Nephron progenitor cell (in vitro differentiated cells): ENCODE data around the gene CCDC178.

Experiments
- DNase-seq: peaks from one replicate; pipeline ENCODE4 v3.0.0; 2021
- H3K27ac Mint-ChIP-seq: 2 replicates; pipeline ENCODE4 v1.8.0; 2021; ENCODE audit warnings: mild to moderate bottlenecking, moderate library complexity, mixed read lengths
- H3K27me3 Mint-ChIP-seq: 2 replicates; pipeline ENCODE4 v1.8.0; 2021; ENCODE audit warnings: mild to moderate bottlenecking, low read depth, mixed read lengths; ENCODE audit not compliant: poor library complexity
- H3K36me3 Mint-ChIP-seq: 2 replicates; pipeline ENCODE4 v1.8.0; 2021; ENCODE audit warnings: low read depth, mixed read lengths
- H3K4me1 Mint-ChIP-seq: 2 replicates; pipeline ENCODE4 v1.8.0; 2021; ENCODE audit warnings: mixed read lengths
- H3K4me3 Mint-ChIP-seq: 2 replicates; pipeline ENCODE4 v1.8.0; 2021; ENCODE audit warnings: mild to moderate bottlenecking, moderate library complexity, mixed read lengths
- H3K9me3 Mint-ChIP-seq: 2 replicates; pipeline ENCODE4 v1.8.0; 2021; ENCODE audit warnings: mild to moderate bottlenecking, moderate library complexity, mixed read lengths
- CTCF ChIP-seq: fragments of 200-600 bp; sonication (generic); IDR thresholded peaks from 2 replicates; pipeline ENCODE4 v1.5.0; 2021; ENCODE audit warnings: antibody characterized with exemption

The CCDC178 gene

GRCh38 chr18:32975163-32975436, 465.4 kb downstream of the CCDC178 start:
- Mint-ChIP-seq H3K9me3 (peaks cover 20% of the 10 kb centered on the region), H3K27me3 (peaks cover 4% of the 10 kb centered on the region), H3K4me3 (no peak overlapping the region), H3K27ac (peak overlapping the region; percentile 89), H3K4me1 (peaks cover 50% of the 10 kb centered on the region), H3K36me3 (no peaks in the 10 kb centered on the region)
- no peak for DNase-seq
- TF ChIP-seq CTCF, result no peak

DNA sequence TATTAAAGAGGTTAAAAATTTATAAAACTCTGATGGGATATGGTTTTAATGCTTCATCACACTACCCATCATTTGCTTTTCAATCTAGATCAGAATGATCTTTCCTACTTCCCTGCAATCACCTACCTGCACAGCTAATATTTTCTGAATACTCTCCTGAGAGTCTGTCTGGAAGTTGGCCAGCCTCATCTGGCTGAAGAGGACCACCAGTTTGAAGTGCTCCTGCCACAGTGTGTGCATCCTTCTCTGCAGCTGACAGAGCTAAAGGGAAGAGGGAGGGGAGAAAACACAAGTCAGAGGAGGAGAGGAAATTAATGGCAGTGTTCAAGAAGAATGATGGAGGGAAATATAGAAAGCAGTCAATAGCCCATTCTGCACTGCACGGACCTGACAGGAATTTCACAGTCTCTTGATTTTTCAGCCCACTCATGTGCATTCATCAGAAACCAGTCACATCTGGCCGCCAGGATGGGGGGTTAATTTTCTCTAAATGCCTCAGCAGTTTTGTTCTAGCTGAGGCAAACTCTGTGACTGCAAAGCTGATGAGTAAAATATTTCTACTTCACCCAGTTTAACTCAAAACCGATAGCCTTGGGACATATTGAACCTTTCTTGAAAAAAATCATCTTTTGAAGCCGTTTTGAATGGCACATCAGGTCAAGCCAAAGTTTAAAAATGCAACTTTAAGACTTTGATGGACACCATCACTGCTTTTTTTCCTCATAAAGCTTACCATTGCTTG, 465.9 kb downstream of the CCDC178 start:
- peaks cover 20% of the 10 kb centered on the region for H3K9me3 Mint-ChIP-seq
- peaks cover 52% of the 10 kb centered on the region for H3K4me1 Mint-ChIP-seq
- peak overlapping the region; percentile 68 for H3K4me3 Mint-ChIP-seq

DNA sequence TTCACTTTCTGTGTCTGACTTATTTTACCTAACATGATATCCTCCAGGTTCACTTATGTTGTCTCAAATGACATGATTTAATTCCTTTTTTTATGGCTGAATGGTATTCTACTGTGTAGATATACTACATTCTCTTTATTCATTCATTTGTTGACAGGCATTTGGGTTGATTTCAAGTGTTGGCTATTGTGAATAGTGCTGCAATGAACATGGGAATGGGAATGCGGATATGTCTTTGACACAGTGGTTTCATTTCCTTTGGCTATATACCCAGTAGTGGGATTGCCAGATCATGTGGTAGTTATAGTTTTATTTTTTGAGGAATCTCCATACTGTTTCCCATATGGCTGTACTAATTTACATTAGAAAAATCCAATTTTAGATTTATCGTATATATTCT, 472.3 kb downstream of the CCDC178 start:
- Mint-ChIP-seq H3K4me1 (peaks cover 10% of the 10 kb centered on the region), H3K27me3 (peaks cover under 1% of the 10 kb centered on the region), H3K27ac (no peak overlapping the region), H3K36me3 (no peaks in the 10 kb centered on the region), H3K9me3 (peaks cover 20% of the 10 kb centered on the region), H3K4me3 (no peak overlapping the region)
- no peak for TF ChIP-seq CTCF
- DNase-seq, result no peak

More for the DNA sequence above, 465.9 kb downstream of the CCDC178 start:
- peak overlapping the region; percentile 89 for H3K27ac Mint-ChIP-seq
- peaks cover 4% of the 10 kb centered on the region for H3K27me3 Mint-ChIP-seq
- no peak for TF ChIP-seq CTCF
- no peaks in the 10 kb centered on the region for H3K36me3 Mint-ChIP-seq
- peak; percentile 35 for DNase-seq

- no peak overlapping the region for H3K27ac Mint-ChIP-seq
- H3K36me3 Mint-ChIP-seq, result no peaks in the 10 kb centered on the region
- H3K27me3 Mint-ChIP-seq, result no peaks in the 10 kb centered on the region
- H3K9me3 Mint-ChIP-seq, result peaks cover 8% of the 10 kb centered on the region
- H3K4me3 Mint-ChIP-seq, result no peak overlapping the region
- TF ChIP-seq CTCF, result no peak
- no peak for DNase-seq
- H3K4me1 Mint-ChIP-seq, result peaks cover 10% of the 10 kb centered on the region
Observed at GRCh38 chr18:32966141-32966540, 474.4 kb downstream of the CCDC178 start.

- H3K9me3 Mint-ChIP-seq, result no peaks in the 10 kb centered on the region
- H3K36me3 Mint-ChIP-seq, result no peaks in the 10 kb centered on the region
- H3K27me3 Mint-ChIP-seq, result no peaks in the 10 kb centered on the region
Observed at GRCh38 chr18:32961538-32961937, 479.0 kb downstream of the CCDC178 start.

More at GRCh38 chr18:32961538-32961937, 479.0 kb downstream of the CCDC178 start:
- TF ChIP-seq CTCF, result no peak
- Mint-ChIP-seq H3K4me3 (no peak overlapping the region), H3K27ac (no peak overlapping the region), H3K4me1 (peaks cover 7% of the 10 kb centered on the region)
- no peak for DNase-seq
